Type B pancreatic cell (in vitro differentiated cells): ENCODE data around the gene MND1. TPM values are rescaled to one million over a fixed set of nuclear protein-coding genes. Genes with fewer than 3 reads are reported as not detected.

Source experiments
- DNase-seq: peaks from one replicate; pipeline ENCODE4 v3.0.0; 2021; ENCODE audit warnings: mixed read lengths; ENCODE audit not compliant: unreplicated experiment; ENCODE audit errors: extremely low spot score
- H3K27ac Mint-ChIP-seq: 2 replicates; pipeline ENCODE4 v1.8.0; 2021; ENCODE audit warnings: mild to moderate bottlenecking, mixed read lengths
- H3K27me3 Mint-ChIP-seq: 2 replicates; pipeline ENCODE4 v1.8.0; 2021; ENCODE audit warnings: mixed read lengths
- H3K36me3 Mint-ChIP-seq: 2 replicates; pipeline ENCODE4 v1.8.0; 2021; ENCODE audit warnings: mixed read lengths
- H3K4me1 Mint-ChIP-seq: one replicate; pipeline ENCODE4 v1.8.0; 2021; ENCODE audit warnings: mixed read lengths; ENCODE audit not compliant: unreplicated experiment
- H3K4me3 Mint-ChIP-seq: 2 replicates; pipeline ENCODE4 v1.8.0; 2021; ENCODE audit warnings: mild to moderate bottlenecking, mixed read lengths
- H3K9me3 Mint-ChIP-seq: 2 replicates; pipeline ENCODE4 v1.8.0; 2021; ENCODE audit warnings: mixed read lengths
- total RNA-seq: library from RNA; stranded (reverse); gene quantifications from 2 replicates; pipeline ENCODE4 v1.2.1, GENCODE V29; 2021; ENCODE audit warnings: low replicate concordance
- TF ChIP-seq, protein P1 (sequence below): fragments of 200-600 bp; sonication (generic); conservative IDR thresholded peaks from 2 replicates; pipeline ENCODE4 v1.5.0; 2021; ENCODE audit warnings: antibody characterized with exemption, mild to moderate bottlenecking

Gene MND1
- total RNA-seq, 1 donor from 2014 or later = 15.2 TPM

DNA sequence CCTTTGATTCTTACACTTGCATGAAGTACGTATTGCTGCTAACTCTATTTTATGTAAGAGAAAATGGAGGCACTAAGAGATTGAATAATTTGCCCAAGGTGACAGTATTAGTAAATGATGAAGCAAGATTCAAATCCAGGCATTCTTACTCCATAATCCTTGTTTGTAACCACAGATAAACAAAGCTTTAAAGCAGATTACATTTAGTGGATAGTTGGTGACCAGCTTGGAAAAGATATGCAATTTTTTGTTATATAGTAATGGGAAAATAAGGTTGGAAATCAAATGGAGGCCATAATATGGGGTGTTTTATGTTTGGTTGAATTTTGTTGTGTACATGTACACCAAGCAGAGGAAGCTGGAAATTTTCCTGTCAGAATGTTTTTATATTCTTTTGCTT, 30.8 kb downstream of the MND1 start:
- Mint-ChIP-seq H3K27me3 (no peaks in the 10 kb centered on the region), H3K27ac (no peak overlapping the region), H3K9me3 (peaks cover 7% of the 10 kb centered on the region), H3K4me3 (no peak overlapping the region), H3K36me3 (peaks cover 19% of the 10 kb centered on the region), H3K4me1 (peaks cover 14% of the 10 kb centered on the region)
- no peak for DNase-seq
- TF ChIP-seq, protein P1, sequence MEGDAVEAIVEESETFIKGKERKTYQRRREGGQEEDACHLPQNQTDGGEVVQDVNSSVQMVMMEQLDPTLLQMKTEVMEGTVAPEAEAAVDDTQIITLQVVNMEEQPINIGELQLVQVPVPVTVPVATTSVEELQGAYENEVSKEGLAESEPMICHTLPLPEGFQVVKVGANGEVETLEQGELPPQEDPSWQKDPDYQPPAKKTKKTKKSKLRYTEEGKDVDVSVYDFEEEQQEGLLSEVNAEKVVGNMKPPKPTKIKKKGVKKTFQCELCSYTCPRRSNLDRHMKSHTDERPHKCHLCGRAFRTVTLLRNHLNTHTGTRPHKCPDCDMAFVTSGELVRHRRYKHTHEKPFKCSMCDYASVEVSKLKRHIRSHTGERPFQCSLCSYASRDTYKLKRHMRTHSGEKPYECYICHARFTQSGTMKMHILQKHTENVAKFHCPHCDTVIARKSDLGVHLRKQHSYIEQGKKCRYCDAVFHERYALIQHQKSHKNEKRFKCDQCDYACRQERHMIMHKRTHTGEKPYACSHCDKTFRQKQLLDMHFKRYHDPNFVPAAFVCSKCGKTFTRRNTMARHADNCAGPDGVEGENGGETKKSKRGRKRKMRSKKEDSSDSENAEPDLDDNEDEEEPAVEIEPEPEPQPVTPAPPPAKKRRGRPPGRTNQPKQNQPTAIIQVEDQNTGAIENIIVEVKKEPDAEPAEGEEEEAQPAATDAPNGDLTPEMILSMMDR = no peak

DNA sequence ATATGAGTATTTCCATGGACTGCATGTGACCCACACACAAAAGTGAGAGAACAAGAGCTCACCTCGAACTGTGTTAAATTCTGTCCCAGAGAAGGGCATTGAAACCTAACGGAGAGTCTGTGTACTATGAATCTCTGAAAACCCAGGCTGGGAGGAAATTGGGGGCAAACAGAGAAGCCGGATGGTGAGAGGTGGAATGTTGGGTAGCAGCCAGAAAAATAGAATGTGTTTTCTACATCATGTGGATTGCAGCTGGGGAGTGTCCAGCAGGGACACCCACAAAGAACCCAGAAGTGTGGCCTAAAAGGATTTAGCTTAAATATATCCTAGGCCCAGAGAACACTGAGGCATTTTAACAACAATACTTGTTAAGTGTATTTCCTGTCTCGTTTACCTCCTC, 38.6 kb downstream of the MND1 start:
- H3K9me3 Mint-ChIP-seq = no peaks in the 10 kb centered on the region
- TF ChIP-seq, protein P1 = no peak
- no peak overlapping the region for H3K27ac Mint-ChIP-seq
- DNase-seq = no peak
- H3K36me3 Mint-ChIP-seq = peaks cover 5% of the 10 kb centered on the region
- H3K4me1 Mint-ChIP-seq = no peaks in the 10 kb centered on the region
- H3K27me3 Mint-ChIP-seq = no peaks in the 10 kb centered on the region
- no peak overlapping the region for H3K4me3 Mint-ChIP-seq

DNA sequence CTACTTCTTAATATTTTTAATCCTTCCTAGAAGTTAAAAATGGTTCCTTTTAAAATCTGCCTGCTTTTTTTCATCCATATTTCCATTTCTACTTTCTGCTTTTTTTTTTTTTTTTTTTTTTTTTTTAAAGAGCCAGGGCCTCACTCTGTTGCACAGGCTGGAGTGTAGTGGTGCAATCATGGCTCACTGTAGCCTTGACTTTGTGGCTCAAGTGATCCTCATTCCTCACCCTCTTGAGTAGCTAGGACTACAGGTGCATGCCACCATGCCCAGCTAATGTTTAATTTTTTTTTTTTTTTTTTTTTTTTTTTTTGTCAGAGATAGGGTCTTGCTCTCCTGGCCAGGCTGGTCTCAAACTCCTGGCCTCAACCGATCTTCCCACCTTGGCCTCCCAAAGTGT, 39.7 kb downstream of the MND1 start:
- H3K4me1 Mint-ChIP-seq = no peaks in the 10 kb centered on the region
- no peak overlapping the region for H3K4me3 Mint-ChIP-seq

DNA sequence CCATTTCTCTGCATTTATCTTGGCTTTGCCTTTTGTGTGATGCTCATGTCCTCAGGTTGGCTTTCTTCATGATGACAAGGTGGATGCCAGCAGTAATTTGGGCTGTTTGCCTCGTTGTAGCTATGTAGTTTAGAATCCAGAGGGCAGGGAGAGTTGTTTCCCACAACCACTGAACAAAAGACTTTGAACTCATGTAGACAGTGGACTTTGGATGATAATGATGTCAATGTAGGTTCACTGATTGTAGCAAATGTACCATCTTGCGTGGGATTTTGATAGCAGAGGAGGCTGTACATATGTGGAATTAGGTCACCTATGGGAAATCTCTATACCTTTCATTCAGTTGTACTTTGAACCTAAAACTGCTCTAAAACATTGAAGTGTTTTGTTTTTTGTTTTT, 41.3 kb downstream of the MND1 start:
- Mint-ChIP-seq H3K9me3 (no peaks in the 10 kb centered on the region), H3K27ac (no peak overlapping the region), H3K4me3 (no peak overlapping the region), H3K36me3 (peaks cover 5% of the 10 kb centered on the region), H3K4me1 (no peaks in the 10 kb centered on the region), H3K27me3 (no peaks in the 10 kb centered on the region)
- DNase-seq = no peak
- TF ChIP-seq, protein P1 = no peak

More for the DNA sequence above, 39.7 kb downstream of the MND1 start:
- peaks cover 5% of the 10 kb centered on the region for H3K36me3 Mint-ChIP-seq
- no peak overlapping the region for H3K27ac Mint-ChIP-seq
- TF ChIP-seq, protein P1 = no peak
- H3K9me3 Mint-ChIP-seq = no peaks in the 10 kb centered on the region
- no peaks in the 10 kb centered on the region for H3K27me3 Mint-ChIP-seq
- no peak for DNase-seq

DNA sequence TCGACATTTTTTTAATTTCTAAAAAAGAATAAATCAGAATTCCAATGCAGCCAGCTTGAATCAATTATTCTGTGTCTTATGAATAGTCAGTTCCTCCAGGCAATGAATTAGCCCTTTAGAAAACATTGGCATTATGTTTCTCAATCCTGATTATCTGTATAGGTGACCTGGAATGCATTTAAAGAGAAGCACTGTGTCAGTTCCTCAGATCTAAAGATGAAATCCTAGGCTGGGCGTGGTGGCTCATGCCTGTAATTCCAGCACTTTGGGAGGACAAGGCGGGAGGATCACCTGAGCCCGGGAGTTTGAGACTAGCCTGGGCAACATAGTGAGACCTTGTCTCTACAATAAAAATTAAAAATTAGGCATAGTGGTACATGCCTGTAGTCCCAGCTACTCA, 43.5 kb downstream of the MND1 start:
- no peak overlapping the region for H3K4me3 Mint-ChIP-seq
- DNase-seq = no peak
- H3K27me3 Mint-ChIP-seq = no peaks in the 10 kb centered on the region
- no peaks in the 10 kb centered on the region for H3K9me3 Mint-ChIP-seq
- H3K27ac Mint-ChIP-seq = no peak overlapping the region
- no peaks in the 10 kb centered on the region for H3K4me1 Mint-ChIP-seq
- TF ChIP-seq, protein P1 = no peak
- H3K36me3 Mint-ChIP-seq = peaks cover 9% of the 10 kb centered on the region

DNA sequence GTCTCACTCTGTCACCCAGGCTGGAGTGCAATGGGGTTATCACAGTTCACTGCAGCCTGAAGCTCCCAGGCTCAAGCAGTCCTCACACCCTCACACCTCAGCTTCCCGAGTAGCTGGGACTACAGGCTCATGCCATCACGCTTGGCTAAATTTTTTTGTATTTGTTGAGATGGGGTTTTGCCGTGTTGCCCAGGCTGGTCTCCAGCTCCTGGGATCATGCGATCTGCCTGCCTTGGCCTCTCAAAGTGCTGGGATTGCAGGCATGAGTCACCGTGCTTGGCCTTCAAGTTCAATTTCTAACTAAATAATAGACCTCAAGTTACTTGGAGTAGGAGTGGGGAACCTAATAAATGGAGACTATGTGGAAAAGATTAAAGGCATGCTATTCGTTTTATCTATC, 48.9 kb downstream of the MND1 start:
- TF ChIP-seq, protein P1 = no peak
- Mint-ChIP-seq H3K27ac (no peak overlapping the region), H3K36me3 (peaks cover 4% of the 10 kb centered on the region), H3K4me3 (no peak overlapping the region), H3K27me3 (no peaks in the 10 kb centered on the region), H3K4me1 (no peaks in the 10 kb centered on the region), H3K9me3 (no peaks in the 10 kb centered on the region)
- DNase-seq = no peak
